RKO (cell line): Measurements from ENCODE around the gene ELL2.

Experiments used
- DNase-seq: peaks from one replicate; pipeline ENCODE4 v3.0.0-alpha.2; 2016; ENCODE audit warnings: low spot score

The ELL2 gene

GRCh38 chr5:95956021-95956899 lies 5.4 kb downstream of the ELL2 start:
- no peak for DNase-seq

- DNase-seq, result no peak
Observed at GRCh38 chr5:95954716-95955115, 6.9 kb downstream of the ELL2 start.

GRCh38 chr5:95953021-95953702 lies 8.5 kb downstream of the ELL2 start:
- DNase-seq, result no peak

- no peak for DNase-seq
Observed at GRCh38 chr5:95951916-95952315, 9.7 kb downstream of the ELL2 start.

- DNase-seq, result no peak
Observed at GRCh38 chr5:95949810-95950209, 11.8 kb downstream of the ELL2 start.

GRCh38 chr5:95948631-95949030 lies 13.0 kb downstream of the ELL2 start:
- no peak for DNase-seq

- no peak for DNase-seq
Observed at GRCh38 chr5:95946451-95946850, 15.2 kb downstream of the ELL2 start.

GRCh38 chr5:95942968-95943367 lies 18.7 kb downstream of the ELL2 start:
- DNase-seq, result no peak

GRCh38 chr5:95942414-95942813 lies 19.2 kb downstream of the ELL2 start:
- no peak for DNase-seq

GRCh38 chr5:95941756-95942155 lies 19.9 kb downstream of the ELL2 start:
- no peak for DNase-seq

- no peak for DNase-seq
Observed at GRCh38 chr5:95940758-95941682, 20.6 kb downstream of the ELL2 start.

- DNase-seq, result no peak
Observed at GRCh38 chr5:95939465-95939864, 22.2 kb downstream of the ELL2 start.

GRCh38 chr5:95938766-95939165 lies 22.9 kb downstream of the ELL2 start:
- DNase-seq, result no peak

- DNase-seq, result no peak
Observed at GRCh38 chr5:95938347-95938746, 23.3 kb downstream of the ELL2 start.

GRCh38 chr5:95937607-95938152 lies 24.0 kb downstream of the ELL2 start:
- DNase-seq, result no peak

- no peak for DNase-seq
Observed at GRCh38 chr5:95936812-95937397, 24.7 kb downstream of the ELL2 start.

GRCh38 chr5:95935553-95936100 lies 26.0 kb downstream of the ELL2 start:
- DNase-seq, result no peak

- DNase-seq, result no peak
Observed at GRCh38 chr5:95934207-95934804, 27.3 kb downstream of the ELL2 start.

GRCh38 chr5:95932941-95933340 lies 28.7 kb downstream of the ELL2 start:
- no peak for DNase-seq

- no peak for DNase-seq
Observed at GRCh38 chr5:95931079-95931833, 30.4 kb downstream of the ELL2 start.
